Measurements from ENCODE around the gene ZNF784. TPM values are rescaled to one million over a fixed set of nuclear protein-coding genes. Genes with fewer than 3 reads are reported as not detected.
A peak's percentile ranks its signal among the peaks of the same experiment; 100 is the strongest.

The ZNF784 gene
- total RNA-seq, 1 donor from 2014 or later: 9.7 TPM

DNA sequence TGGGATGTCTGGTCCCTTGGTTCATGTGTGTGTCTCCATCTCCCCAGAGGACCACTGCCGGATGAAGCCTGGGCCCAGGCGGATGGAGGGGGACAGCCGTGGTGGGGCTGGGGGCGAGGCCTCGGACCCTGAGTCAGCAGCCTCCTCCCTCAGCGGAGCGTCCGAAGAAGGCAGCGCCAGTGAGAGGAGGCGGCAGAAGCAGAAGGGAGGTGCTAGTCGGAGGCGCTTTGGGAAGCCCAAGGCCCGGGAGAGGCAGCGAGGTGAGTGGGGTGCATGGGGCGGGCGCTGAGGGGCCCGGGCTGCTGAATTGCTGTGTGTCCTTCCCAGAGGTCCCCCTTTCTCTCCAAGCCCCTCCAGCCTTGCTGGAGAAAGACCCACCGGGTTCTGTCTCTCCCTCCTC is 26.9 kb upstream of the ZNF784 start:
- ATAC-seq (no peak), DNase-seq (no peak)
- intact Hi-C loops (cut with DNase I): no loop called here
- no peaks in the 10 kb centered on the region for H3K27me3 ChIP-seq
- H3K9me3 ChIP-seq: no peaks in the 10 kb centered on the region
- no peak overlapping the region for H3K27ac ChIP-seq
- no peak overlapping the region for H3K4me3 ChIP-seq
- no peaks in the 10 kb centered on the region for H3K36me3 ChIP-seq
- TF ChIP-seq, protein P1, sequence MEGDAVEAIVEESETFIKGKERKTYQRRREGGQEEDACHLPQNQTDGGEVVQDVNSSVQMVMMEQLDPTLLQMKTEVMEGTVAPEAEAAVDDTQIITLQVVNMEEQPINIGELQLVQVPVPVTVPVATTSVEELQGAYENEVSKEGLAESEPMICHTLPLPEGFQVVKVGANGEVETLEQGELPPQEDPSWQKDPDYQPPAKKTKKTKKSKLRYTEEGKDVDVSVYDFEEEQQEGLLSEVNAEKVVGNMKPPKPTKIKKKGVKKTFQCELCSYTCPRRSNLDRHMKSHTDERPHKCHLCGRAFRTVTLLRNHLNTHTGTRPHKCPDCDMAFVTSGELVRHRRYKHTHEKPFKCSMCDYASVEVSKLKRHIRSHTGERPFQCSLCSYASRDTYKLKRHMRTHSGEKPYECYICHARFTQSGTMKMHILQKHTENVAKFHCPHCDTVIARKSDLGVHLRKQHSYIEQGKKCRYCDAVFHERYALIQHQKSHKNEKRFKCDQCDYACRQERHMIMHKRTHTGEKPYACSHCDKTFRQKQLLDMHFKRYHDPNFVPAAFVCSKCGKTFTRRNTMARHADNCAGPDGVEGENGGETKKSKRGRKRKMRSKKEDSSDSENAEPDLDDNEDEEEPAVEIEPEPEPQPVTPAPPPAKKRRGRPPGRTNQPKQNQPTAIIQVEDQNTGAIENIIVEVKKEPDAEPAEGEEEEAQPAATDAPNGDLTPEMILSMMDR (IDR thresholded peaks at IDR 0.05): no peak
- peaks cover 26% of the 10 kb centered on the region for H3K4me1 ChIP-seq

DNA sequence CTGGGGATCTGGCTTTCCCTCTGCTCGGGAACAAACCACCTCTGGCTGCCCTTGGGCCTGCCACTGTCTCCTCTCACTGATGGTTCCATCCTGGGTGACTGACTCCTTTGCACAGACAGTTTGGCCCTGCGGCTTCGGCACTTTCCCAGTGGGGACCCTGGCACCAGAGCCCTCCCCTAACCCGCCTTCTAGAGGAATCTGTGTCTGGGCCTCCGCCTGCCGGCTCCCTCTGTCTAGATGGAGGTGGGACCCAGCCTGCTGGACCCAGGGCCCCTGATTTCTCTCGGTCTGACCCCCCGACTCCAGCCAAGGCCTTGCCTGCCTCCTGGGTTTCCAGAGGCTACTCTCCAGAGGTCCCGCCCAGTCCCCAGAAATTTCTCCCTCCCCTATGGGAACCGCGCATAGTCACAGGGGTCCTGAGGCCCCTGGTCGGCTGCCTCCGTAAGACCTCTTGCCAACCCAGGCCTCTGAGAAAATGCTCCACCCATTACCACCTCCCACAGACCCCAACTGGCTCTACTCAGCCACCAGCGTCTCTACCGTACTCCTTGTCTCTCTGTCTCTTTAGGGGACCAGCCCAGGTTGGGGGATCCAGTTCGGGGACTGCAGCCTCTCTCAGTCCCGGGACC is 26.4 kb upstream of the ZNF784 start:
- ATAC-seq: no peak
- H3K9me3 ChIP-seq: no peaks in the 10 kb centered on the region
- no peaks in the 10 kb centered on the region for H3K27me3 ChIP-seq
- H3K4me1 ChIP-seq: peaks cover 21% of the 10 kb centered on the region
- DNase-seq: no peak
- H3K27ac ChIP-seq: no peak overlapping the region
- H3K4me3 ChIP-seq: no peak overlapping the region
- H3K36me3 ChIP-seq: peaks cover under 1% of the 10 kb centered on the region
- TF ChIP-seq, protein P1 (IDR thresholded peaks at IDR 0.05): no peak
- intact Hi-C loops (cut with DNase I): no loop called here

DNA sequence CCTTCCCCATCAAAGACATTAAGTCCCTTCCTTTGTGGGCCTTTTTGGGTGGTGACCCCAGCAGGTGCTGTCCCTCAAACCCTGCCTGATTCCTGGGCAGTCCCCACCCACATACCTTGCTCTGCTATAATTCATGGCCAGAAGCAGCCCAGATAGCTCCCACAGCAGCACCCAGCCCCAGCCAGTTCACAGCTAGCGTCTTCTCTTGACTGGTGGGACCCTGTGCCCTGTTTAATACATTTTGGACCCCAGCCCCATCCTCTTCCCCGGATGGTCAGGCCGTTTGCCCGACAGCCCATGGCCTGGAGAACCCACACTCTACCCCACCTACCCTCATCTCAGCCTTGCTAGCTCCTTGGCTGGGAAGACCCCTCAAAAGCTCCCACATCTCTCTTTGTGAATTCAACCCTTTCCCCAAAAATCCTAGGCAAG is 25.8 kb upstream of the ZNF784 start:
- Histone ChIP-seq H3K4me3 (no peak overlapping the region), H3K4me1 (peaks cover 20% of the 10 kb centered on the region), H3K36me3 (peaks cover 7% of the 10 kb centered on the region), H3K9me3 (no peaks in the 10 kb centered on the region), H3K27me3 (no peaks in the 10 kb centered on the region), H3K27ac (no peak overlapping the region)
- TF ChIP-seq, protein P1 (IDR thresholded peaks at IDR 0.05): no peak
- intact Hi-C loops (cut with DNase I): no loop called here
- ATAC-seq (no peak), DNase-seq (no peak)

DNA sequence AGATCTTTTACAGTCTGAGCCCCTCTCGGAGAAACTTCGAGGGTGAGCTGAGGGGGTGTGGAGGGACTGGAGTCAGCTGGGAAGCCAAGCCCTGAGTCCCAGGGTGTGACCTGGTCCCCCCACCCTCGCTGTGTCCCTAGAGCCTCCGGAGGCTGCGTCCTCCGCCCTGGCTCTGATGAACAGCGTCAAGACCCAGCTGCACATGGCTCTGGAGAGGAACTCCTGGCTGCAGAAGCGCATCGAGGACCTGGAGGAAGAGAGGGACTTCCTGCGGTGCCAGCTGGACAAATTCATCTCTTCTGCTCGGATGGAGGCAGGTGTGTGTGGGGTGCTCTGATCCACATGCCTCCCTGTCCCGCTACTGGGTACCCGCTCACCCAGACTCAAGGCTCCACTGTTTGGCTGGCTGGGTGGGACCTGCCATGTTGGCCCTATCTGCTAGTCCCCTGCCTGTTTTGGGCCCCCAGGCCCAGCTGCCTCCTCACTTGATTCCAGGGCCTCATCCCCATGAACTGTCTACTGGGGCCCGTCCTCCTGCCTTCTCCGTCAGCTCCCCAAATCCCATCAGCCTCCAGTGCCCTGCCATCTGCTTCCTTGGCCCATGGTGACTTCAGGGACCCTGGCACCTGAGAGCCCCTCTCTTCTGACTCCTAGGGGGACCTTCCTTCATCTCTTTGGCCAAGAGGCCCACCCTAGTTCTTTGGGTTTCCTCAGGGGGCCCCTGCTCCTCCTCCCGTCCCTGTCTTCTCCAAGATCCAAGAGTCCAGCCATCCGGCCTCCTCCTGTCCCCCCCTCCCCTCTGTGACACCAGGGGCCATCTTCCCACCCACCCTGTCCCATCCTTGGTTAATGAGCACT is 25.1 kb upstream of the ZNF784 start:
- DNase-seq (no peak), ATAC-seq (no peak)
- TF ChIP-seq, protein P1 (IDR thresholded peaks at IDR 0.05): no peak
- H3K27ac ChIP-seq: peak overlapping the region; percentile 64
- intact Hi-C loops (cut with DNase I): no loop called here
- H3K27me3 ChIP-seq: no peaks in the 10 kb centered on the region
- no peaks in the 10 kb centered on the region for H3K9me3 ChIP-seq
- peaks cover 25% of the 10 kb centered on the region for H3K4me1 ChIP-seq
- H3K4me3 ChIP-seq: peak overlapping the region; percentile 75
- peaks cover 13% of the 10 kb centered on the region for H3K36me3 ChIP-seq

DNA sequence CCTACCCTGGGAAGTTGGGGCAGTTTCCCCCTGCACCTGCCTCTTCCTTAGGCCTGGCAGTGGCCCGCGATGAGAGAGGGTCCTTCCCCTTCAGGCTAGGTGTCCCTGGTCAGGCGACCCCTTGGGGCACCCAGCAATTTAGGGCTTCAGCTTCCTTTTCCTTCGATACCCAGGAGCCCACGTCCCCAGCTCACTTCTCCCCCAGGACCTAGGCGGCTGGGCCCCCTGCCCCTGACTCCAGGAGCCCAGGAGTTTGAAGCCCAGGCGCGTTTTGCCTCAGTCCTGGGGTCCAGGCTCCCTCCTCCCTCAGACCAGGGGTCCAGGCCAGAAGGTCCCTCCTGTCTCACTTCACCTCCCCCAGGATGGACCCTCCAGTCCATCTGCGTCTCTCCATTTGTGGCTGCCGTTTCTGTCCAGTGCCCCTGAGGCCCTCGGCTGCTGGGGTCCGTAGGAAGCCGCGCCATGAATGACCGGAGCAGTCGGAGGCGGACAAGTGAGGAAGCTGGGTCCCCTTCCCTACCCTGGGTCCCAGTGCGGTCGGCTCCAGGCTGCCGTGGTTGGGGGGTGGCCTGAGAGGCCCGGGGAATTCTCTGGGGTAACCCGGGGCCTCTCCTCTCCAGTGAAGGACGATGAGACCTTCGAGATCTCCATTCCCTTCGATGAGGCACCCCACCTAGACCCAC is 24.4 kb upstream of the ZNF784 start:
- intact Hi-C loops (cut with DNase I): no loop called here
- peaks cover 29% of the 10 kb centered on the region for H3K4me1 ChIP-seq
- TF ChIP-seq, protein P1 (IDR thresholded peaks at IDR 0.05): no peak
- no peak for ATAC-seq
- H3K27me3 ChIP-seq: no peaks in the 10 kb centered on the region
- peak overlapping the region; percentile 75 for H3K4me3 ChIP-seq
- no peaks in the 10 kb centered on the region for H3K9me3 ChIP-seq
- peaks cover 13% of the 10 kb centered on the region for H3K36me3 ChIP-seq
- peak overlapping the region; percentile 64 for H3K27ac ChIP-seq
- no peak for DNase-seq
